ENCODE results near the gene BCL2L1.
"Not testable (repeated sequence)": the region's sequence is repeated elsewhere in the genome, so short reads cannot be mapped to it uniquely, and the experiment has no call there.

The BCL2L1 gene

GRCh38 chr20:31648104-31648503 is 74.6 kb downstream of the BCL2L1 start:
- DNase-seq (ENCODE audit: low spot score), result not testable (repeated sequence)

GRCh38 chr20:31644701-31645100 is 78.0 kb downstream of the BCL2L1 start:
- DNase-seq (ENCODE audit: low spot score), result no peak

DNA sequence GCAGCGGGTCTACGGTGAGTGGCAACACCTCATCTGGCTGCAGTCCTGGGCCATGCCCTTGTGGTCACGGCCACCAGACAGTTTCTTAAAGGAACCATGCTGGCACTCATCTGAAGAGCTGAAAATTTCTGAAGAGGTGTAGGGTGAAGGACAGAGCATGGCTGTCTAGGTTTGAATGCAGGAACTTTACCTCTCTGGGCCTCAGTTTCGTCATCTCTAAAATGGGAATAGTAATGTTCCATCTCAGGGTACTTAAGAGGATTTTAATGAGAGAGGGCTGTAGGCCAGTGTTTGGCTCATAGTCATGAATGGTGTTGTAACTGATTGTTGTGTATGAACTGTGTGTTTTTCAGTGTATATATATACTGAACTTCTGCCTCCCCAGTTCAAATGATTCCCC is 79.1 kb downstream of the BCL2L1 start:
- DNase-seq (ENCODE audit: low spot score), result no peak

GRCh38 chr20:31642837-31643236 is 79.8 kb downstream of the BCL2L1 start:
- DNase-seq (ENCODE audit: low spot score), result no peak

DNA sequence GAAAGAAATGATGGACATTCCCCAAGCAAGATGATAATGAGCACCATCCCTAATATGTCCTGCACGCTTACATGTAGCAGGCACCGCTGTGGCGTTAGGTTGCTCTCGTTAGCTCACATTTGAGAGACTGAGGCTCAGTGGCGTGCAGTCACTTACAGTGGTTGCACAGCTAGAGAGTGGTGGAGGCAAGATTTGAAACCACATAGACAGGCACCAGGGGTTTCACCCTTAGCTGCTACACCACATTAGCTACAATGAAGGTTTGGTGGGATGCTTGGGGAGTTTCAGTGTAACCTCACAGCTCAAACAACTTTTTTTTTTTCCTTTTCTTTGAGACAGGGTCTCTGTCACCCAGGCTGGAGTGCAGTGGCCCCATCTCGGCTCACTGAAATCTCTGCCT is 81.3 kb downstream of the BCL2L1 start:
- DNase-seq (ENCODE audit: low spot score), result no peak

DNA sequence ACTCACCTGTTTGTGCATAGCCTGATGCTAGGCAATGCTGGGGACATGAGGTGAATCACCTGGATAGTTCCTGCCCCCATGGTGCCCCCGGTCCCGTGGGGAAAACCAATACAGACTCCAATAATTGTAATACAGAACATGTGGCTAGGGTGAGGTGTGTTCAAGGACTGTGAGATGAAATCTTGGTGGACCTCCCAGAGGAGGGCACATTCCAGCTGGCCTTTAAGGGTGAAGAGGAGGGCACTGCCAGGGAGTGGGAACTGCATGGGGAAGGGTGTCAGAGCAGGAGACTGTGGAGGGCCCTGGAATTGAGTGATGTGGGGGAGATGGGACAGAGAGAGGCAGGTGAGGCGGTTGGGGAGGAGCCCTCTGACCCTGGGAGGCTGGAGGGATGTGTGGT is 82.4 kb downstream of the BCL2L1 start:
- no peak for DNase-seq (ENCODE audit: low spot score)

DNA sequence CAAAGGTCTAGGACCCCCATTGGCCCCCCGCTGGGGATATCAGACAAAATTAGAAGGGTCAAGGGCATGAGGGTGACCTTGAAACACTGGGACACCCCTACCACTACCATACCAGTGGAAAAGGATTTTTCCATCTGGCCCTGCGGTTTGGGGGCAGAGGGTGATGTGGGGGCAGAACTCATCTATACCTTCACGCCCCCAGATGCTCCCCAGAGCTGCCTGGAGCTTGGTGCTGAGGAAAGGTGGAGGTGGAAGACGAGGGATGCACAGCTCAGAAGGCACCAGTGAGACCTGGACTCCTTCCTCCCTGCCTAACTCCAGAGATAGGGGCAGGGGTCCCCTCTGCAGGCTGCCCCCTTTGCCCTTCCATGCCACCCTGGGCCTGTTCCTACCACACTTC is 83.9 kb downstream of the BCL2L1 start:
- DNase-seq (ENCODE audit: low spot score), result no peak

DNA sequence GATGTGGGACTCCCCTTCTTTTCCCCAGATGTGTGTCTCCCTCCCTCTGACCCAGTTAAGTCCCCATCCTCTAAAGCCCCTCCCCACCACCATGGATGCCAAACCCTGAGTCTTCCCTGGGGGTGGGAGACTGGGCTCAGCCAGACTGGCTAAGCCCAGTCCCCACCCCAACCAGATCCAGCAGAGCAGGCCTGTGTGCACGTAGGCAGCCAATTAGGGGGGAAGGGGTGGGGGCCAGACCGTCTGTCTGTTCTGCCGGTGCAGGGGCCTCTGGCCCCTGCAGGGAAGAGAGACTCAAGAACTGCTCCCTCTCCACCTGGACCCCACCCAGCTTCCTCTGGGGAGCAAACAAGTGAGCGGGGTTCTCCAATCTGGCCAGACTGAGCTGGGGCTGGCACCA is 84.4 kb downstream of the BCL2L1 start:
- DNase-seq (ENCODE audit: low spot score), result no peak

DNA sequence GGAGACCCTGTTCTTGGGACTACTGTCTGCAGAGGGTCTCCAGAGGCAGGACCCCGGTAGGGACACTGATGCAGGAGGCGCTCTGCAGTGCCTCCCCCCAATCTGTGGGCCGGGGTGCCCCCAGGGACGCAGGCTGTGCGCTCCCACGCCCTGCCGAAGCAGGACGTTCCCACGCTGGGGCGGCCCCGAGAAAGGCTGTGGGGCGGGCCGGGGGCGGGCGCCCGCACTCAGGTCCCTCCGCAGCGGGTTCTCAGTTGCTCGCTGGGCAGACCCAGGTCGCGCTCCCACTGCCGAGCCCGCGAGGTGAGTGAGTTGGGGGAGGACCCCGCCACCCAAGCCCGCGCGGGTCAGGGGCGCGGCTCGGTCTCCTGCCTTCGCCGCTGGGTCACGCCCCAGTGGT is 85.0 kb downstream of the BCL2L1 start, which contains the start of gene COX4I2:
Gene COX4I2 (plus strand): TSS at position 253 of the 400 bp plus-strand sequence. CDS start 1,106 bp downstream, outside the sequence.
- no peak for DNase-seq (ENCODE audit: low spot score)

DNA sequence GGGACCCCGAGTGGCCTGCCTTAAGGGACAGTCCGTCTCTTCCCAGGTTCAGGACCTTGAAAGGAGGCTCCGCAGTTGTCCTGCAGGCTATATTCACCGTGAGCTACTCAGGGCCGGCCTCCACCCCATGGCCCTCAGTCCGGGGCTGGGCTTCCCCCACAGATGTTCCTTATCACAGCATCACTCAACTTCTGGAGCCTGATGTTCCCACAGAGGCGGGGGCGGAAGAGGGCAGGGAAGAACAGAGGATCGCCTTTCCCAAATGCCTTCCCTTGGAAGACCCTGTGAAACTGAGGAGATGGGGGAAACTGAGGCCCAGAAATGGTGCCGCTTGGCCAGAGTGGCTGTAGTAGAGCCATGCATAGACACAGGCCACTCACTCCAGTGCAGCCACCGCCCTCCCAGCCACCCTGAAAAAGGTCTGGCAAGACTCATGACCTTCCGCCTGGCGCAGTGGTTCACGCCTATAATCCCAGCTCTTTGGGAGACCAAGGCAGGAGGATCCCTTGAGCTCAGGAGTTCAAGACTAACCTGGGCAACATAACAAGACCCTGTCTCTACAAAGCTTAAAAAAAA is 89.2 kb downstream of the BCL2L1 start:
- no peak for DNase-seq (ENCODE audit: low spot score)

DNA sequence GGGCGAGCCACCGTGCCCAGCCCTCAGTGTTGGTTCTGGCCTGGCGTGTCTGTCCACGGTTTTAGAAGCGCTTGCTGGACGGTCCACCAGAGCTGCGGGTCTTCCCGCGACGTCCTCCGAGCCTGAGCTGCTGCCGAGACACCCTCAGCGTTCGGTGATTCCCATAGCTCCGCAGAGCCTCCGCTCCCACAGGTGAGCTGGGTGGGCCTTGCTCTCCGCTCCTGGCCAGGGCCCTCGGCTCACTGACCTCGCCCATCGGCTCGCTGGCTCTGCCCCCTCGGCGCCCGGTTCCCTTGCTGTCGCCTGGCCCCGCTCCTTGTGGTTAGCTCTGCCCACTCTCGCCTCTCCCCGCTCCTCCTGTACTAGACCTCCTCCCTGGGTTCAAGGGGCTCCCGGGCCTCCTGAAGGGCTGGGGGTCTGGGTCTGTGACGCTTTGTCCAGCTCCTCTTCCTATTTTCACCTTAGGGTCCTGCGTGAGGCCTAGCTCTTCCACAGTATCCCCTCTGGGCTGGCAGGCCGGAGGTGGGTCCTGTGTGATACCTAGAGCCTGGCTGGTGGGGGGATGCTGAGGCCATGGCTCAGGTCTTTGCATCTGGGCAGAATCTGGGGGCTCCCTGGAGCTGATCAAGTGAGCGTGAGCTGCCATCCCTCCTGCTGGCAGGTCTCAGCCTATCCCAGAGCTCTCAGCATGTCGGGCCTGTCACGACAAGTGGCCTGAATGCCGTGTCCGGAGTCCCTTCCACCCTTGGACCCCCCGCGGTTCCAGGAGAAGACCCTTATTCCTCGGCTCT is 89.9 kb downstream of the BCL2L1 start:
- no peak for DNase-seq (ENCODE audit: low spot score)

DNA sequence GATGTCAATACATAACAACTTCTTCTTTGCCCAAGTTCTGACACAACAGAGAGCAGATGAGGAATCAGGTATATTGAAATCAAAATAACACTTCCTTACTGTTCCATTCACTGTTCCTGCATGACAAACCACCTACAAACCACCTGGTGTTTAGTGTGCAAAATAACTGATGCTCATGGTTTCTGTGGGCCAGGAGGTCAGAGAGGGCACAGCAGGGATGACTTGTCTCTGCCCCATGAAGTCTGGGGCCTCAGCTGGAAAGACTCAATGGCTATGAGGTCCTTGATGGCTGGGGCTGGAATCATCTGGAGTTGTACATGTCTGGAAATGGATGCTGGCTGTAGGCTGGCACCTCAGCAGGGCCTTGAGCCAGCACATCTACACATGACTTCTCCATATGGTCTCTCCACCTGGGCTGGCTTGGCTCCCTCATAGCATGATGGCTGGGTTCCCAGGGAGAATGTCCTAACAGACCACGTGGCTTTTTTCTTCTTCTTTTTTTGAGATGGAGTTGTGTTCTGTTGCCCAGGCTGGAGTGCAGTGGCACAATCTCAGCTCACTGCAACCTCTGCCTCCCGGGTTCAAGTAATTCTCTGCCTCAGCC is 92.4 kb downstream of the BCL2L1 start:
- no peak for DNase-seq (ENCODE audit: low spot score)

- DNase-seq (ENCODE audit: low spot score), result not testable (repeated sequence)
These were observed 94.6 kb downstream of the BCL2L1 start for GRCh38 chr20:31628057-31628456.

DNA sequence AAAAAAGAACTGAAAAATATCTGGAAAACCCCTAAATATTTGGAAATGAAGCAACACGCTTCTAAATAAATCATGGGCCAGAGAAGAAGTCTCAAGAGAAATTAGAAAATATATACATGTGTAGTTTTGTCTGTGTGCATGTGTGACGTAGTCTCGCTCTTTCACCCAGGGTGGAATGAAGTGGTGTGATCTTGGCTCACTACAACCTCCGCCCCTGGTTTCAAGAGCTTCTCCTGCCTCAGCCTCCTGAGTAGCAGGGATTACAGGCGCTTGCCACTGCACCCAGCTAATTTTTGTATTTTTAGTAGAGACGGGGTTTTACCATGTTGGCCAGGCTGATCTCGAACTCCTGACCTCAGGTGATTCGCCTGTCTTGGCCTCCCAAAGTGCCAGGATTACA is 96.1 kb downstream of the BCL2L1 start:
- not testable (repeated sequence) for DNase-seq (ENCODE audit: low spot score)

- not testable (repeated sequence) for DNase-seq (ENCODE audit: low spot score)
These were observed 99.6 kb downstream of the BCL2L1 start for GRCh38 chr20:31623123-31623505.

DNA sequence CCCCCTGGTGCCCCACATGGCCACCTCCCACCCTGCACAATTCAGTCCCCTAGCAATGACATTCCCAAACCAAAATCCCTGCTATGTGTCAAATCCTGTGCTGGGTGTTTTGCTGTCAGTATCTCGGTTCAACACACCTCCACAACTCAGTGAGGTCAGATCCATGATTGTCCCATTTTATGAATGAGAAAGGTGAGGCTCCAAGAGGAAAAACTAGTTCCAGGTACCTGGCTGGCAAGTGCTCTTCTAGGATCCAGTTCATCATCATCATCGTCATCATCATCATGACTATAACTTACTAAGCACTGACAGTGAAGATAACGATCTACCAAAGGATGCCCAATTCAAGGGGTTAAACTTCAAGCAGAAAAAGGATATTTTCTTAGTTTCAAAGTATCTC is 102.4 kb downstream of the BCL2L1 start:
- DNase-seq (ENCODE audit: low spot score), result no peak

DNA sequence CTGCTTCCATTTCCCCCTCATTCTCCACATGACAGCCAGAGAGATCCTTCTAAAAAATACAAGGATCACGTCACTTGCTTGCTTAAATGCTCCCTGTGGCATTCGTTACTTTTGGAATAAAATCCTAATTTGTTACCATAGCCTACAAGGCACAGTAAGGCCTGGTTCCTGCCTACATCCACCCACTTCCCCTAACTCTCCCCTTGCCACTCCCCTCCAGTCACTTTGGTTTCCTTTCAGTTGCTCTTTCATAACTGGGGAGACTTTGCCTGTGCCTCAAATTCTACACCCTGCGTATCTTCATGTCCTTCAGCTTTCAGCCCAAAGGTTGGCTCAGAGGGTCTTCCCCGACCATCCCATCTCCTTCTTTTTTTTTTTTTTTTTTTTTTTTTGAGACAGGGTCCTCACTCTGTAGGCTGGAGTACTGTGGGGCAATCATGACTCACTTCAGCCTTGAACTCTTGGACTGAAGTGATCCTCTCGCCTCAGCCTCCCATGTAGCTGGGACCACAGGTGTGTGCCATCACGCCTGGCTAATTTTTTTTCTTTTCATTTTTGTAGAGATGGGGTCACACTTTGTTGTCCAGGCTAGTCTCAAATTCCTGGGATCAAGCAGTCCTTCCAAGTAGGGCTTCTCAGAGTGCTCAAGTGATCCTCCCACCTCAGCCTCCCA is 105.1 kb downstream of the BCL2L1 start:
- DNase-seq (ENCODE audit: low spot score), result no peak

DNA sequence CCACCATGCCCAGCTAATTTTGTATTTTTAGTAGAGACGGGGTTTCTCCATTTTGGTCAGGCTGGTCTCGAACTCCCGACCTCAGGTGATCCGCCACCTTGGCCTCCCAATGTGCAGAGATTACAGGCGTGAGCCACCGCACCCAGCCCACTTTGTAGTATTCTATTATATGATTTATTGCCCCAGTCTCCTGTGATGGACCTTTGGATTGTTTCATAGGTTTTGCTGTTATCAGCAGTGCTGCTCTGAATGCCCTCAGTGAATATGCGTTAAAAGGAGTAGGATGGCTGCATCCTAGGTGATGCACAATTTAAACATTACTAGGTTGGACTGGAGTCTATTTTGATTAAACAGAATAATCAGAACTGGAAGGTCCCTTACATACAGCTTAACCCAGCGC is 107.3 kb downstream of the BCL2L1 start:
- no peak for DNase-seq (ENCODE audit: low spot score)
